ENCODE data around the gene TTC7B. TPM values are rescaled to one million over a fixed set of nuclear protein-coding genes. Genes with fewer than 3 reads are reported as not detected.
A peak's percentile ranks its signal among the peaks of the same experiment; 100 is the strongest.

The TTC7B gene
- total and polyA plus RNA-seq, 9 of the 15 experiments (the other 6 are each of a cell fraction or from before 2014, with no cell fraction given), result 2.2 to 77.2 (median 36.7) TPM

DNA sequence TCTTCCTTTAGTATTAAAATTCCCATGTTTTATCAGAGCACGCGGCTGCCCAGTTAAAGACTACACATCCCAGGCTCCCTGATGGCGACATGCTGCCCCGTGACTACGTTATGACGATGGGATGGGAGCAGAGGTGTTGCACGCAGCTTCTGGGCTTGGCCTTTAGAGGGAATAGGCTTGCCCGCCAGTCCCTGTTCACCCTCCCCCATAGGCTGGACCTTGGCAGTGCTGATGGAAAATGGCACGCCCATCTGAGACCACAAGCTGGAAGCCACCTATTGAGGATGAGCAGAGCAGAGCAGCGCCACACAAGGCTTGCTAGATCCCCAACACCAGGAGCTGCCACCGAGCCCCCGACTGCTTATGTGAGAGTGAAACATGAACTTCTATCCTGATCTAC lies 24.7 kb downstream of the TTC7B start (continued):
- no peak for TF ChIP-seq CREBBP (IDR thresholded peaks at IDR 0.05; ENCODE audit: low read depth, low read length)

DNA sequence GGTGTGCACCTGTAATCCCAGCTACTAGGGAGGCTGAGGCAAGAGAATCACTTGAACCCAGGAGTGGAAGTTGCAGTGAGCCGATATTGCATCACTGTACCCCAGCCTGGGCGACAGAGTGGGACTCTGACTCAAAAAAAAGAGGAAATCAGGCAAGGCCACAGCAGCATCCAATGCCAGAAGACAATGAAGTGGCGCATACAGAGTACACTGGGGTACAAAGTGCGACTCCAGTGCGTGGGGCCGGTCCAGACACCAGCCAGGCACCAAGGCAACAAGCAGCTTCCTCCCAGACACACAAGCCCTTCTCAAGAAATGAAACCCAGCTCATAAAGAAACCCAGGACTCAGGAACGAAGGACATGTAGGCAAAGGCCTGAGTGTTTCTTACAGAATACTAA lies 28.2 kb downstream of the TTC7B start:
- no TSS peak for BruUV-seq (replicated peaks)
- Histone ChIP-seq H3K9me3 (replicated peaks; ENCODE audit: control insufficient read depth, insufficient read depth, low read depth, low read length) (no peaks in the 10 kb centered on the region), H3K9ac (ENCODE audit: insufficient read depth in 1 of 2, low read depth in 2 of 2, low read length in 2 of 2) (0 out of 4 replicates have a peak overlapping the region, but pooled peaks of 1 of the 2 experiments have one; percentile 43), H2AFZ (ENCODE audit: low read depth, low read length) (no peak overlapping the region), H3K9me1 (ENCODE audit: control insufficient read depth, insufficient read depth, low read length) (no peaks in the 10 kb centered on the region), H3K27me3 (ENCODE audit: control insufficient read depth in 2 of 2, insufficient read depth in 2 of 2, low read length in 2 of 2) (no peaks in the 10 kb centered on the region), H3K4me2 (ENCODE audit: insufficient read depth, low read length) (no peak overlapping the region), H4K20me1 (replicated peaks; ENCODE audit: control insufficient read depth, insufficient read depth, low read length) (no peaks in the 10 kb centered on the region), H3K27ac (ENCODE audit: extremely low read depth, low read depth, low read length) (no peak overlapping the region), H3K79me2 (ENCODE audit: control insufficient read depth, insufficient read depth, low read length) (peaks cover 25% of the 10 kb centered on the region; the same call in 2 of the 3 replicates), H3K36me3 (ENCODE audit: control insufficient read depth, insufficient read depth, low read length) (peaks cover 25% of the 10 kb centered on the region), H3K4me1 (replicated peaks in 1 of 2; ENCODE audit: control insufficient read depth in 2 of 2, insufficient read depth in 2 of 2, low read length in 2 of 2) (no peaks in the 10 kb centered on the region; a peak in 2 of 5 replicates), H3K4me3 (no peak overlapping the region)
- ATAC-seq, result no peak; the same call in 2 of the 3 replicates
- DNase-seq (ENCODE audit: extremely low read depth in 1 of 4, low spot score in 3 of 4), result no peak
- intact Hi-C loops (cut with micrococcal nuclease) (no loop called here), in situ Hi-C loops (cut with MboI) (no loop called here)
- 87% methylated on average over 6 of the region's 7 CpGs for WGBS (ENCODE audit: insufficient coverage, low coverage, missing lambda C conversion rate)
- ChIA-PET POLR2A (interaction anchor here (0.5 to 1.5 kb wide), 3 partner anchors 9 to 379 kb away, joined by 3 to 5 read pairs (median 3); no protein-coding TSS in a partner anchor), CTCF (ENCODE audit: low intra/inter-chr PET ratio) (no interaction called here)
- TF ChIP-seq, protein P1, sequence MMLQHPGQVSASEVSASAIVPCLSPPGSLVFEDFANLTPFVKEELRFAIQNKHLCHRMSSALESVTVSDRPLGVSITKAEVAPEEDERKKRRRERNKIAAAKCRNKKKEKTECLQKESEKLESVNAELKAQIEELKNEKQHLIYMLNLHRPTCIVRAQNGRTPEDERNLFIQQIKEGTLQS (IDR thresholded peaks at IDR 0.05), result peak; percentile 45
- TF ChIP-seq, protein P1 (CRISPR knock-in tag; conservative IDR thresholded peaks at IDR 0.05), result no peak
- TF ChIP-seq ILK (tag; IDR thresholded peaks at IDR 0.05; ENCODE audit: borderline replicate concordance, low read depth) (no peak), CEBPB (tag; IDR thresholded peaks at IDR 0.05) (0 out of 2 replicates have a peak, but pooled peaks have one; percentile 7), CEBPG (CRISPR knock-in tag; IDR thresholded peaks at IDR 0.05) (peak; percentile 34; the same call in 1 of the 2 replicates), CEBPG (tag; conservative IDR thresholded peaks at IDR 0.05 in 1 of 2, IDR thresholded peaks at IDR 0.05 in 1 of 2) (no peak), ZNF239 (CRISPR knock-in tag; IDR thresholded peaks at IDR 0.05) (no peak)
- TF ChIP-seq, protein P2, sequence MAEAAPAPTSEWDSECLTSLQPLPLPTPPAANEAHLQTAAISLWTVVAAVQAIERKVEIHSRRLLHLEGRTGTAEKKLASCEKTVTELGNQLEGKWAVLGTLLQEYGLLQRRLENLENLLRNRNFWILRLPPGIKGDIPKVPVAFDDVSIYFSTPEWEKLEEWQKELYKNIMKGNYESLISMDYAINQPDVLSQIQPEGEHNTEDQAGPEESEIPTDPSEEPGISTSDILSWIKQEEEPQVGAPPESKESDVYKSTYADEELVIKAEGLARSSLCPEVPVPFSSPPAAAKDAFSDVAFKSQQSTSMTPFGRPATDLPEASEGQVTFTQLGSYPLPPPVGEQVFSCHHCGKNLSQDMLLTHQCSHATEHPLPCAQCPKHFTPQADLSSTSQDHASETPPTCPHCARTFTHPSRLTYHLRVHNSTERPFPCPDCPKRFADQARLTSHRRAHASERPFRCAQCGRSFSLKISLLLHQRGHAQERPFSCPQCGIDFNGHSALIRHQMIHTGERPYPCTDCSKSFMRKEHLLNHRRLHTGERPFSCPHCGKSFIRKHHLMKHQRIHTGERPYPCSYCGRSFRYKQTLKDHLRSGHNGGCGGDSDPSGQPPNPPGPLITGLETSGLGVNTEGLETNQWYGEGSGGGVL (CRISPR knock-in tag; IDR thresholded peaks at IDR 0.05), result no peak
- no peak for FAIRE-seq

All from K562 (cell line).